Embryonic facial prominence (tissue), 1 donor: ENCODE data around the gene ZFTA.
A peak's percentile ranks its signal among the peaks of the same experiment; 100 is the strongest.

Source experiments
- DNase-seq: peaks from one replicate; pipeline ENCODE4 v3.0.0-alpha.2; 2016; ENCODE audit errors: extremely low spot score

The ZFTA gene

GRCh38 chr11:63749624-63750023 lies 19.0 kb downstream of the ZFTA start:
- DNase-seq = no peak

GRCh38 chr11:63747011-63747410 lies 21.6 kb downstream of the ZFTA start:
- DNase-seq = peak; percentile 60

GRCh38 chr11:63745304-63746170 lies 23.0 kb downstream of the ZFTA start:
- DNase-seq = no peak

- peak; percentile 55 for DNase-seq
These were observed 29.7 kb downstream of the ZFTA start for GRCh38 chr11:63738720-63739360.

- DNase-seq = no peak
These were observed 30.9 kb downstream of the ZFTA start for GRCh38 chr11:63737718-63738117.

GRCh38 chr11:63736864-63737263 lies 31.7 kb downstream of the ZFTA start:
- no peak for DNase-seq

GRCh38 chr11:63729326-63729725 lies 39.2 kb downstream of the ZFTA start:
- no peak for DNase-seq

GRCh38 chr11:63720611-63721010 lies 48.0 kb downstream of the ZFTA start:
- DNase-seq = no peak

GRCh38 chr11:63719987-63720386 lies 48.6 kb downstream of the ZFTA start:
- DNase-seq = no peak

GRCh38 chr11:63719001-63719400 lies 49.6 kb downstream of the ZFTA start:
- no peak for DNase-seq
